Measurements from ENCODE around the gene NEO1.
A peak's percentile ranks its signal among the peaks of the same experiment; 100 is the strongest.

Gene NEO1

GRCh38 chr15:73283366-73283962, 231.2 kb downstream of the NEO1 start:
- no peaks in the 10 kb centered on the region for H3K36me3 ChIP-seq (replicated peaks; ENCODE audit: insufficient read depth, low read length)
- H2AFZ ChIP-seq (ENCODE audit: low read length), result no peak overlapping the region
- TF ChIP-seq EZH2phosphoT487 (IDR thresholded peaks at IDR 0.05; ENCODE audit: low read length), result no peak
- TF ChIP-seq CTCF (IDR thresholded peaks at IDR 0.05; ENCODE audit: low read length), result no peak
- no peak for TF ChIP-seq EZH2 (optimal IDR thresholded peaks at IDR 0.05; ENCODE audit: low read depth, low read length)
- no peak overlapping the region for H3K27ac ChIP-seq (ENCODE audit: low read length)
- no peaks in the 10 kb centered on the region for H4K20me1 ChIP-seq (ENCODE audit: insufficient read depth, low read length)
- no peaks in the 10 kb centered on the region for H3K9me2 ChIP-seq (replicated peaks; ENCODE audit: insufficient read depth, low read length)
- H3F3A ChIP-seq (ENCODE audit: insufficient read depth, low read length), result no peaks in the 10 kb centered on the region
- H3K4me2 ChIP-seq (ENCODE audit: low read depth, low read length), result no peak overlapping the region
- peaks cover 8% of the 10 kb centered on the region; the same call in 1 of the 2 replicates for H3K4me1 ChIP-seq (ENCODE audit: low read length)
- no peak overlapping the region for H3K9ac ChIP-seq (ENCODE audit: low read length)
- no peaks in the 10 kb centered on the region for H3K79me2 ChIP-seq (ENCODE audit: low read length)
- DNase-seq, result no peak
- H3K9me3 ChIP-seq (replicated peaks; ENCODE audit: insufficient read depth, low read length), result no peaks in the 10 kb centered on the region
- no peak overlapping the region for H3K4me3 ChIP-seq (ENCODE audit: low read length)
- H3K27me3 ChIP-seq (replicated peaks; ENCODE audit: insufficient read depth, low read length), result no peaks in the 10 kb centered on the region

DNA sequence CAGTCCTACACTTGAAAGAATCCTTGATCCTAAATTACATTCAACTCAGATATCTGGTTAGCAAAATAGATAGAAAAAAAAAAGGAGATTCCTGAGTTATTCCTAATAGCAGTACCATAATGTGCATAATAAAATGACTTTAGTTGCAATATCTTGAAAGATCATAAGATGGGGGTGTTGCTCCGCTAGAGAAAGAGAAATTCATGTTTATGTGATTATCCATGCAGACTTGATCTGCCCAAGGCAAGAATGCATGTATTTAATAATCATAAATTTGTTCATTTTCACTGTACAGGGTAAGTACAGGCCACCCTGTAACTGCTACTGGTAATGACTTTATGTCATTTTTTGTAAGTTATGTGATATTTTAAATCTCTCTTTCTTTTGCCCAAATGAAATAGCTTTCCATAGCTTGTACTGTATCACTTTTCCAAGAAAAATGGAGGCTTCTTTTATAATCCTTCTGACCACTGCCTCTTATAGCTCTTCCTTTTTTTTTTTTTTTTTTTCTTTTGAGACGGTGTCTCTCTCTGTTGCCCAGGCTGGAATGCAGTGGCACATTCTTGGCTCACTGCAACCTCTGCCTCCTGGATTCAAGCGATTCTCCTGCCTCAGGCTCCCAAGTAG, 231.9 kb downstream of the NEO1 start:
- DNase-seq, result no peak
- no peaks in the 10 kb centered on the region for H3K79me2 ChIP-seq (ENCODE audit: low read length)
- TF ChIP-seq CTCF (IDR thresholded peaks at IDR 0.05; ENCODE audit: low read length), result peak; percentile 12; the same call in 1 of the 2 replicates
- TF ChIP-seq EZH2 (optimal IDR thresholded peaks at IDR 0.05; ENCODE audit: low read depth, low read length), result no peak
- TF ChIP-seq EZH2phosphoT487 (IDR thresholded peaks at IDR 0.05; ENCODE audit: low read length), result no peak
- H3K9ac ChIP-seq (ENCODE audit: low read length), result no peak overlapping the region
- H3K4me2 ChIP-seq (ENCODE audit: low read depth, low read length), result no peak overlapping the region
- no peak overlapping the region for H2AFZ ChIP-seq (ENCODE audit: low read length)
- no peak overlapping the region for H3K27ac ChIP-seq (ENCODE audit: low read length)
- no peaks in the 10 kb centered on the region for H3K27me3 ChIP-seq (replicated peaks; ENCODE audit: insufficient read depth, low read length)
- no peaks in the 10 kb centered on the region for H3K9me2 ChIP-seq (replicated peaks; ENCODE audit: insufficient read depth, low read length)
- no peaks in the 10 kb centered on the region for H3F3A ChIP-seq (ENCODE audit: insufficient read depth, low read length)
- no peaks in the 10 kb centered on the region for H3K9me3 ChIP-seq (replicated peaks; ENCODE audit: insufficient read depth, low read length)
- H4K20me1 ChIP-seq (ENCODE audit: insufficient read depth, low read length), result no peaks in the 10 kb centered on the region
- H3K36me3 ChIP-seq (replicated peaks; ENCODE audit: insufficient read depth, low read length), result no peaks in the 10 kb centered on the region
- H3K4me1 ChIP-seq (ENCODE audit: low read length), result peaks cover 8% of the 10 kb centered on the region; the same call in 1 of the 2 replicates
- H3K4me3 ChIP-seq (ENCODE audit: low read length), result no peak overlapping the region

- no peak overlapping the region for H3K27ac ChIP-seq (ENCODE audit: low read length)
- H3F3A ChIP-seq (ENCODE audit: insufficient read depth, low read length), result no peaks in the 10 kb centered on the region
- no peak overlapping the region for H2AFZ ChIP-seq (ENCODE audit: low read length)
- H3K4me2 ChIP-seq (ENCODE audit: low read depth, low read length), result no peak overlapping the region
- H3K27me3 ChIP-seq (replicated peaks; ENCODE audit: insufficient read depth, low read length), result no peaks in the 10 kb centered on the region
- no peaks in the 10 kb centered on the region for H4K20me1 ChIP-seq (ENCODE audit: insufficient read depth, low read length)
- TF ChIP-seq EZH2phosphoT487 (IDR thresholded peaks at IDR 0.05; ENCODE audit: low read length), result no peak
- no peak for TF ChIP-seq EZH2 (optimal IDR thresholded peaks at IDR 0.05; ENCODE audit: low read depth, low read length)
- no peak for TF ChIP-seq CTCF (IDR thresholded peaks at IDR 0.05; ENCODE audit: low read length)
- H3K9me2 ChIP-seq (replicated peaks; ENCODE audit: insufficient read depth, low read length), result no peaks in the 10 kb centered on the region
- no peak overlapping the region for H3K4me3 ChIP-seq (ENCODE audit: low read length)
- no peaks in the 10 kb centered on the region for H3K9me3 ChIP-seq (replicated peaks; ENCODE audit: insufficient read depth, low read length)
- H3K9ac ChIP-seq (ENCODE audit: low read length), result no peak overlapping the region
- DNase-seq, result no peak
- H3K36me3 ChIP-seq (replicated peaks; ENCODE audit: insufficient read depth, low read length), result no peaks in the 10 kb centered on the region
- peaks cover 8% of the 10 kb centered on the region; the same call in 1 of the 2 replicates for H3K4me1 ChIP-seq (ENCODE audit: low read length)
- H3K79me2 ChIP-seq (ENCODE audit: low read length), result no peaks in the 10 kb centered on the region
These were observed 234.0 kb downstream of the NEO1 start for GRCh38 chr15:73286311-73286710.
